ENCODE results near the gene HPS4. TPM values are rescaled to one million over a fixed set of nuclear protein-coding genes. Genes with fewer than 3 reads are reported as not detected.

HPS4 gene
- total and polyA plus RNA-seq, 3 donors from 2014 or later, result 68.8 to 110 (median 103) TPM

GRCh38 chr22:26447584-26448329 lies 35.8 kb downstream of the HPS4 start:
- Histone ChIP-seq H3K9me3 (no peaks in the 10 kb centered on the region), H3K36me3 (ENCODE audit: low read depth, missing control alignments) (no peaks in the 10 kb centered on the region), H3K27ac (no peak overlapping the region), H3K4me3 (no peak overlapping the region), H3K4me1 (no peaks in the 10 kb centered on the region), H3K27me3 (no peaks in the 10 kb centered on the region)
- DNase-seq, result no peak
- TF ChIP-seq CTCF (IDR thresholded peaks at IDR 0.05) (no peak), POLR2A (IDR thresholded peaks at IDR 0.05) (no peak)
- WGBS, 2 donors, result 77 to 80% methylated on average over 15 of the region's 15 CpGs
- intact Hi-C loops (cut with DNase I; ENCODE audit: low total_unique reads), result no loop called here

- DNase-seq, result no peak
- no peaks in the 10 kb centered on the region for H3K4me1 ChIP-seq
- no peaks in the 10 kb centered on the region for H3K27me3 ChIP-seq
- H3K4me3 ChIP-seq, result no peak overlapping the region
- WGBS, 2 donors, result 86% methylated on average over 15 to 17 of the region's 17 CpGs
- H3K9me3 ChIP-seq, result no peaks in the 10 kb centered on the region
- intact Hi-C loops (cut with DNase I; ENCODE audit: low total_unique reads), result no loop called here
- TF ChIP-seq CTCF (IDR thresholded peaks at IDR 0.05) (no peak), POLR2A (IDR thresholded peaks at IDR 0.05) (no peak)
- no peaks in the 10 kb centered on the region for H3K36me3 ChIP-seq (ENCODE audit: low read depth, missing control alignments)
- H3K27ac ChIP-seq, result no peak overlapping the region
Observed at GRCh38 chr22:26446808-26447515, 36.6 kb downstream of the HPS4 start.

GRCh38 chr22:26445577-26446275 lies 37.9 kb downstream of the HPS4 start:
- intact Hi-C loops (cut with DNase I; ENCODE audit: low total_unique reads), result no loop called here
- no peak for DNase-seq
- WGBS, 2 donors, result 76 to 77% methylated on average over 10 to 15 of the region's 15 CpGs

GRCh38 chr22:26444777-26445176 lies 38.8 kb downstream of the HPS4 start:
- no peaks in the 10 kb centered on the region for H3K4me1 ChIP-seq
- intact Hi-C loops (cut with DNase I; ENCODE audit: low total_unique reads), result no loop called here
- DNase-seq, result no peak
- no peak overlapping the region for H3K27ac ChIP-seq
- no peak for TF ChIP-seq POLR2A (IDR thresholded peaks at IDR 0.05)
- TF ChIP-seq CTCF (IDR thresholded peaks at IDR 0.05), result no peak
- H3K4me3 ChIP-seq, result no peak overlapping the region
- no peaks in the 10 kb centered on the region for H3K36me3 ChIP-seq (ENCODE audit: low read depth, missing control alignments)
- no peaks in the 10 kb centered on the region for H3K9me3 ChIP-seq
- WGBS, 2 donors, result 89 to 93% methylated on average over 8 of the region's 8 CpGs
- no peaks in the 10 kb centered on the region for H3K27me3 ChIP-seq

More at GRCh38 chr22:26445577-26446275, 37.9 kb downstream of the HPS4 start:
- Histone ChIP-seq H3K9me3 (no peaks in the 10 kb centered on the region), H3K27me3 (no peaks in the 10 kb centered on the region), H3K4me1 (no peaks in the 10 kb centered on the region), H3K4me3 (no peak overlapping the region), H3K36me3 (ENCODE audit: low read depth, missing control alignments) (no peaks in the 10 kb centered on the region), H3K27ac (no peak overlapping the region)
- no peak for TF ChIP-seq CTCF (IDR thresholded peaks at IDR 0.05)
- TF ChIP-seq POLR2A (IDR thresholded peaks at IDR 0.05), result no peak
